ENCODE data around the gene VWF.

The VWF gene

GRCh38 chr12:5953835-5954586 is 170.5 kb downstream of the VWF start:
- Histone ChIP-seq H3K4me3 (ENCODE audit: low read depth, low read length) (no peak overlapping the region), H3K27me3 (ENCODE audit: insufficient read depth, low read length) (peaks cover 56% of the 10 kb centered on the region), H3K79me2 (ENCODE audit: control insufficient read depth, insufficient read depth, low read length, unreplicated experiment) (no peaks in the 10 kb centered on the region), H3K36me3 (ENCODE audit: insufficient read depth, low read length) (no peaks in the 10 kb centered on the region), H3K27ac (ENCODE audit: low read depth, low read length) (no peak overlapping the region), H3K4me1 (ENCODE audit: control insufficient read depth, insufficient read depth, low read length, unreplicated experiment) (no peaks in the 10 kb centered on the region), H2AFZ (ENCODE audit: low read length, unreplicated experiment) (no peak overlapping the region)

DNA sequence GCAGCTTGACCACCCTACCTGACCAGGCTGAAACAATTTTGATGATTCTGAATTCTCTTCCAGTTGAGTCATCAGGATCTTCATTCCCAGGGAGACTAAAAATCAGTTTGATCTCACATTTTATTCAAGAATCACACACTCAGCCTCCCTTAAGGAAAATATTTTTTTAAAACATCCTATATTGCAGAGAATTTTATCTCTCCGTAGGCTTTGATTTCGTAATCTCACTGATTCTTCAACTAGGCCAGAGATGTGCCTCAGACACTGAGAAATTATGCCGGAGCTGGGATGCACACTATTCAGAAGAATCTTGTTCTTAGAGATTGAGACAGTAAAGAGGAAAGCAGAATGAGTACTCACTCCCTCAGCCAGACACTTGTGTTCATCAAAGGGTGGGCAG is 172.4 kb downstream of the VWF start:
- Histone ChIP-seq H2AFZ (ENCODE audit: low read length, unreplicated experiment) (no peak overlapping the region), H3K79me2 (ENCODE audit: control insufficient read depth, insufficient read depth, low read length, unreplicated experiment) (no peaks in the 10 kb centered on the region), H3K4me3 (ENCODE audit: low read depth, low read length) (no peak overlapping the region), H3K27me3 (ENCODE audit: insufficient read depth, low read length) (peaks cover 64% of the 10 kb centered on the region), H3K36me3 (ENCODE audit: insufficient read depth, low read length) (no peaks in the 10 kb centered on the region), H3K27ac (ENCODE audit: low read depth, low read length) (no peak overlapping the region), H3K4me1 (ENCODE audit: control insufficient read depth, insufficient read depth, low read length, unreplicated experiment) (no peaks in the 10 kb centered on the region)

DNA sequence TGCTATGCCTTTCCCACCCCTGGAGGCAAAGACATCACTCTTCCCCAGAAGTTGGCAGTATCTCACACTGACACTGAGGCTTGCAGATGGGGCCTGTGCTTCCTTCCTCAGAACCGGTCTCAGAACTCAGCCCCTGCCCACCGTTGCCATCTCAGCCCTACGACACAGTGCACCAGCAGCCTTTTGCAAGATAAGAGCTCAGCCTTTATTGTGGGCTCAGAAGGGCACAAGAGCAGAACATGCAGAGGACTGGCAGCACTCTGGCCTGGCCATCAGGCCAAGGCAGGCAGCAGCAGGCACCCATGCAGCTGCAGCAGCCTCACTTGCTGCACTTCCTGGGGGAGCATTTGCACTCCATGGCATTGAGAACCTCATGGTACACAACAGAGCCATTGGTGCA is 175.8 kb downstream of the VWF start:
- Histone ChIP-seq H3K4me1 (ENCODE audit: control insufficient read depth, insufficient read depth, low read length, unreplicated experiment) (no peaks in the 10 kb centered on the region), H3K4me3 (ENCODE audit: low read depth, low read length) (no peak overlapping the region), H3K27ac (ENCODE audit: low read depth, low read length) (no peak overlapping the region), H2AFZ (ENCODE audit: low read length, unreplicated experiment) (no peak overlapping the region), H3K36me3 (ENCODE audit: insufficient read depth, low read length) (no peaks in the 10 kb centered on the region), H3K79me2 (ENCODE audit: control insufficient read depth, insufficient read depth, low read length, unreplicated experiment) (no peaks in the 10 kb centered on the region), H3K27me3 (ENCODE audit: insufficient read depth, low read length) (peaks cover 87% of the 10 kb centered on the region)

DNA sequence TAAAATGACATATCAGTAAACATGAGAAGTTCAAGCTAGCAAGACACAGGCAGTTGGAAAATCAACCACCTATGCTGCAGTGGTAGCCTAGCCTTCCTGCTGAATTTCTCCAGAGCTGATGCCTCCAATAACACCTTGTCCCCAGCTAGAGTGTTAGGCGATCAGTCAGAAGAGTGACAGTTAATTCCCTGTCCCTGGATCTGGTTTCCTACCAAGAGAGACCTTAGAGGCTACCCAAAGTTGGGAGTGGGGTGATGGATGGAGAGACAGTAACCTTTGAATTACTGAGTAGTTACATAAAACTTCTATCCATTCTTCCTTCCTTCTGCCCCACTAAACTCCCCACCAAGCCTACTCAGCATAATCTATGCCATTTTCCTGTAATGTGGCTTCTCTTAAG is 177.5 kb downstream of the VWF start:
- Histone ChIP-seq H3K4me3 (ENCODE audit: low read depth, low read length) (no peak overlapping the region), H3K27ac (ENCODE audit: low read depth, low read length) (no peak overlapping the region), H3K79me2 (ENCODE audit: control insufficient read depth, insufficient read depth, low read length, unreplicated experiment) (no peaks in the 10 kb centered on the region), H3K4me1 (ENCODE audit: control insufficient read depth, insufficient read depth, low read length, unreplicated experiment) (no peaks in the 10 kb centered on the region), H2AFZ (ENCODE audit: low read length, unreplicated experiment) (no peak overlapping the region), H3K27me3 (ENCODE audit: insufficient read depth, low read length) (peaks cover 90% of the 10 kb centered on the region), H3K36me3 (ENCODE audit: insufficient read depth, low read length) (no peaks in the 10 kb centered on the region)

DNA sequence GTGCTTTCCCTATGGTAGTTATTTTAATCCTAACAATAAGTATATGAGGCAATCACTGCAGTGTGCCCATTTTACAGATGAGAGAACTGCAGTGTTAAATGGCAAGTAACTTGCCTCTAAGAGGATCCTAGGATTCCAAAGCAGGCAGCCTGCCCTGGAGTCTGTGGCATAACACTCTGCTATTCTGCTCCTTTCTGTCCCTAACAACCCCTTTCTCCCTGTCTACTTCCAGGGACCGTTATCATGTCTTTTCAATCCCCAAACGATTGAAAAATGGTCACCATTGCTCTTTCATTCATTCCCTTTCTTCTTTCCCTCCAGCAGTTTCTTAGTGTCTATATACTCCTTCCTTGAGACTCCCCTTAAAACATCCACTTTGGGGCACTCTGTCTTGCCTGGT is 178.1 kb downstream of the VWF start:
- Histone ChIP-seq H2AFZ (ENCODE audit: low read length, unreplicated experiment) (no peak overlapping the region), H3K36me3 (ENCODE audit: insufficient read depth, low read length) (no peaks in the 10 kb centered on the region), H3K27ac (ENCODE audit: low read depth, low read length) (no peak overlapping the region), H3K4me1 (ENCODE audit: control insufficient read depth, insufficient read depth, low read length, unreplicated experiment) (no peaks in the 10 kb centered on the region), H3K79me2 (ENCODE audit: control insufficient read depth, insufficient read depth, low read length, unreplicated experiment) (no peaks in the 10 kb centered on the region), H3K27me3 (ENCODE audit: insufficient read depth, low read length) (peaks cover 85% of the 10 kb centered on the region), H3K4me3 (ENCODE audit: low read depth, low read length) (no peak overlapping the region)

- H3K27ac ChIP-seq (ENCODE audit: low read depth, low read length), result no peak within 1 kb of the TSS
Observed at GRCh38 chr12:5945071-5946008, 179.1 kb downstream of the VWF start, which contains the start of gene ANO2. TSS of gene ANO2 (minus strand) at chr12:5945259. CDS start at chr12:5945217, 42 bp downstream.

GRCh38 chr12:5944688-5945070 is 179.8 kb downstream of the VWF start:
- no peaks in the 10 kb centered on the region for H3K4me1 ChIP-seq (ENCODE audit: control insufficient read depth, insufficient read depth, low read length, unreplicated experiment)
- H2AFZ ChIP-seq (ENCODE audit: low read length, unreplicated experiment), result no peak overlapping the region
- peaks cover 74% of the 10 kb centered on the region for H3K27me3 ChIP-seq (ENCODE audit: insufficient read depth, low read length)
- H3K4me3 ChIP-seq (ENCODE audit: low read depth, low read length), result peak overlapping the region; percentile 56
- no peaks in the 10 kb centered on the region for H3K79me2 ChIP-seq (ENCODE audit: control insufficient read depth, insufficient read depth, low read length, unreplicated experiment)
- no peaks in the 10 kb centered on the region for H3K36me3 ChIP-seq (ENCODE audit: insufficient read depth, low read length)
- H3K27ac ChIP-seq (ENCODE audit: low read depth, low read length), result no peak overlapping the region

More at GRCh38 chr12:5945071-5946008, 179.1 kb downstream of the VWF start, which contains the start of gene ANO2:
- H3K36me3 ChIP-seq (ENCODE audit: insufficient read depth, low read length), result no peaks in the 10 kb centered on the region
- H3K4me3 ChIP-seq (ENCODE audit: low read depth, low read length), result peak within 1 kb of the TSS; percentile 56
- H2AFZ ChIP-seq (ENCODE audit: low read length, unreplicated experiment), result no peak within 1 kb of the TSS
- H3K79me2 ChIP-seq (ENCODE audit: control insufficient read depth, insufficient read depth, low read length, unreplicated experiment), result no peaks in the 10 kb centered on the region
- H3K4me1 ChIP-seq (ENCODE audit: control insufficient read depth, insufficient read depth, low read length, unreplicated experiment), result no peaks in the 10 kb centered on the region
- peaks cover 81% of the 10 kb centered on the region for H3K27me3 ChIP-seq (ENCODE audit: insufficient read depth, low read length)

DNA sequence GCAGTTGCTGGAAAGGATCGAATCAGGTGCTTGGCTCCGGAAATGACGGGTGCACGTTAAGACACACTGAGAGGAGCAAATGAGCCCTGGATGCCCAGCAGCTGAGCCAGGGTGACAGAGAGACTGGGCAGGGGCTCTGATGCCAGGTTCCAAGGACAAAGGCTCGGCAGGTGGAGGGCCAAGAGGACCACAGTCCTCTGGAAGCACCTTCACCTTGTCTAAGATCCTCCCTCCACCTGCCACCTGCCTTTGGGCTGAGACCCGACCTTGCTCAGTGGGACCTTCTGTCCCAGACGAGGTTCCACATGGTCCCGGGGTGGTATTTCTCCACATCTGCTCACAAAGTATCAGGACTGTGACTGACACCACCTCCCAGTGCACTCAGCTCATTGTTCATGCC is 180.4 kb downstream of the VWF start:
- no peak overlapping the region for H3K4me3 ChIP-seq (ENCODE audit: low read depth, low read length)
- no peak overlapping the region for H2AFZ ChIP-seq (ENCODE audit: low read length, unreplicated experiment)
- H3K4me1 ChIP-seq (ENCODE audit: control insufficient read depth, insufficient read depth, low read length, unreplicated experiment), result no peaks in the 10 kb centered on the region
- peaks cover 69% of the 10 kb centered on the region for H3K27me3 ChIP-seq (ENCODE audit: insufficient read depth, low read length)
- no peaks in the 10 kb centered on the region for H3K79me2 ChIP-seq (ENCODE audit: control insufficient read depth, insufficient read depth, low read length, unreplicated experiment)
- no peaks in the 10 kb centered on the region for H3K36me3 ChIP-seq (ENCODE audit: insufficient read depth, low read length)
- H3K27ac ChIP-seq (ENCODE audit: low read depth, low read length), result no peak overlapping the region

GRCh38 chr12:5941907-5942306 is 182.6 kb downstream of the VWF start:
- no peak overlapping the region for H2AFZ ChIP-seq (ENCODE audit: low read length, unreplicated experiment)
- no peaks in the 10 kb centered on the region for H3K36me3 ChIP-seq (ENCODE audit: insufficient read depth, low read length)
- no peak overlapping the region for H3K27ac ChIP-seq (ENCODE audit: low read depth, low read length)
- no peaks in the 10 kb centered on the region for H3K4me1 ChIP-seq (ENCODE audit: control insufficient read depth, insufficient read depth, low read length, unreplicated experiment)
- H3K79me2 ChIP-seq (ENCODE audit: control insufficient read depth, insufficient read depth, low read length, unreplicated experiment), result no peaks in the 10 kb centered on the region
- H3K4me3 ChIP-seq (ENCODE audit: low read depth, low read length), result no peak overlapping the region
- peaks cover 53% of the 10 kb centered on the region for H3K27me3 ChIP-seq (ENCODE audit: insufficient read depth, low read length)

- H3K4me3 ChIP-seq (ENCODE audit: low read depth, low read length), result no peak overlapping the region
Observed at GRCh38 chr12:5927732-5928516, 196.5 kb downstream of the VWF start.

More at GRCh38 chr12:5927732-5928516, 196.5 kb downstream of the VWF start:
- H2AFZ ChIP-seq (ENCODE audit: low read length, unreplicated experiment), result no peak overlapping the region
- H3K4me1 ChIP-seq (ENCODE audit: control insufficient read depth, insufficient read depth, low read length, unreplicated experiment), result no peaks in the 10 kb centered on the region
- no peak overlapping the region for H3K27ac ChIP-seq (ENCODE audit: low read depth, low read length)
- H3K27me3 ChIP-seq (ENCODE audit: insufficient read depth, low read length), result no peaks in the 10 kb centered on the region; the same call in 1 of the 2 replicates
- H3K79me2 ChIP-seq (ENCODE audit: control insufficient read depth, insufficient read depth, low read length, unreplicated experiment), result no peaks in the 10 kb centered on the region
- H3K36me3 ChIP-seq (ENCODE audit: insufficient read depth, low read length), result no peaks in the 10 kb centered on the region

Data from ACC112 (cell line).